H1 (cell line): Measurements from ENCODE around the gene NTN1. TPM values are rescaled to one million over a fixed set of nuclear protein-coding genes. Genes with fewer than 3 reads are reported as not detected.

Experiments
- CTCF ChIA-PET: fragments of 300-600 bp; sonication (Branson Sonifier 250); formaldehyde crosslinking; loops from one replicate; lab custom pipeline; 2021; ENCODE audit not compliant: partially characterized antibody; lab: Charles Lee
- POLR2A ChIA-PET: fragments of 300-600 bp; sonication (Branson Sonifier 250); formaldehyde crosslinking; loops from one replicate; lab custom pipeline; 2021; ENCODE audit warnings: inconsistent platforms; ENCODE audit not compliant: partially characterized antibody; lab: Charles Lee
- DNase-seq, 2 experiments: peaks; one replicate each; pipeline versions ENCODE4 v3.0.0 to v3.0.0-alpha.2; 2010 to 2022; ENCODE audit warnings: low spot score in 2 of 2, low read depth in 1 of 2, mixed read lengths in 1 of 2
- FAIRE-seq: peaks from 2 replicates; lab custom pipeline; 2011; peaks lifted over from hg19 to GRCh38; lab: Jason Lieb, UNC
- H2AFZ ChIP-seq: 2 replicates; pipeline ENCODE4 v1.8.1; 2012; ENCODE audit warnings: low read length, inconsistent platforms
- H2AK5ac ChIP-seq: 2 replicates; pipeline ENCODE4 v1.6.1; 2013; ENCODE audit warnings: low read depth, low read length
- H2BK120ac ChIP-seq: replicated peaks from 2 replicates; pipeline ENCODE3; 2013; ENCODE audit warnings: low read depth, low read length, inconsistent platforms
- H2BK12ac ChIP-seq: 2 replicates; pipeline ENCODE4 v1.6.1; 2013; ENCODE audit warnings: low read depth, low read length
- H2BK15ac ChIP-seq: 2 replicates; pipeline ENCODE4 v1.6.1; 2013; ENCODE audit warnings: low read length
- H2BK20ac ChIP-seq: 2 replicates; pipeline ENCODE4 v1.6.1; 2013; ENCODE audit warnings: low read length
- H2BK5ac ChIP-seq: 2 replicates; pipeline ENCODE4 v1.6.1; 2013; ENCODE audit warnings: low read depth, low read length
- H3K14ac ChIP-seq: 2 replicates; pipeline ENCODE4 v1.6.1; 2013; ENCODE audit warnings: inconsistent platforms; ENCODE audit not compliant: insufficient read length
- H3K18ac ChIP-seq: 2 replicates; pipeline ENCODE4 v1.6.1; 2013; ENCODE audit warnings: low read length; ENCODE audit errors: extremely low read depth
- H3K23ac ChIP-seq: 2 replicates; pipeline ENCODE4 v1.6.1; 2013; ENCODE audit warnings: inconsistent platforms; ENCODE audit not compliant: insufficient read length
- H3K23me2 ChIP-seq: 2 replicates; pipeline ENCODE4 v1.6.1; 2013; ENCODE audit warnings: low read depth, low read length
- H3K27ac ChIP-seq: 2 replicates; pipeline ENCODE4 v1.6.1; 2011; ENCODE audit warnings: low read depth, low read length, inconsistent platforms
- H3K27me3 ChIP-seq, 4 experiments: replicated peaks in 1 of 4; 1 replicate in 1 of 4; 2 replicates in 3 of 4; pipeline versions ENCODE4 v1.6.1 to v1.8.1; 2011 to 2013; ENCODE audit warnings: low read length in 3 of 4, mild to moderate bottlenecking in 3 of 4, inconsistent platforms in 2 of 4, mixed read lengths in 2 of 4, moderate library complexity in 1 of 4; ENCODE audit not compliant: control insufficient read depth in 3 of 4, insufficient read depth in 3 of 4; ENCODE audit errors: extremely low read depth in 1 of 4
- H3K36me3 ChIP-seq, 4 experiments: 2 replicates each; pipeline versions ENCODE4 v1.6.1 to v1.8.1; 2011 to 2013; ENCODE audit warnings: mild to moderate bottlenecking in 4 of 4, low read length in 3 of 4, moderate library complexity in 2 of 4, control low read depth in 1 of 4, inconsistent platforms in 1 of 4; ENCODE audit not compliant: insufficient read depth in 4 of 4, control insufficient read depth in 2 of 4
- H3K4ac ChIP-seq: replicated peaks from 2 replicates; pipeline ENCODE3; 2013; ENCODE audit warnings: low read length, low read depth, mixed read lengths, inconsistent platforms; ENCODE audit not compliant: insufficient read length
- H3K4me1 ChIP-seq, 4 experiments: replicated peaks in 1 of 4; 1 replicate in 1 of 4; 2 replicates in 3 of 4; pipeline versions ENCODE4 v1.6.1 to v1.8.1; 2011 to 2013; ENCODE audit warnings: low read length in 3 of 4, inconsistent platforms in 2 of 4, mixed read lengths in 1 of 4; ENCODE audit not compliant: insufficient read depth in 4 of 4, control insufficient read depth in 3 of 4
- H3K4me2 ChIP-seq, 2 experiments: 2 replicates each; pipeline versions ENCODE4 v1.6.1 to v1.8.1; 2011 to 2013; ENCODE audit warnings: low read depth in 2 of 2, low read length in 2 of 2, control low read depth in 1 of 2, inconsistent platforms in 1 of 2, mild to moderate bottlenecking in 1 of 2; ENCODE audit not compliant: insufficient read depth in 1 of 2
- H3K4me3 ChIP-seq, 4 experiments: fragments of 200-600, 300-600 bp in 1 of 4; sonication (generic), shearing (Covaris generic), sonication (Bioruptor Twin) in 1 of 4; 2 replicates each; pipeline versions ENCODE4 v1.5.1 to v1.8.1; 2011 to 2016; ENCODE audit warnings: low read length in 4 of 4, low read depth in 3 of 4, control low read depth in 2 of 4, inconsistent platforms in 2 of 4, mild to moderate bottlenecking in 2 of 4, mixed read lengths in 1 of 4, moderate library complexity in 1 of 4; ENCODE audit not compliant: insufficient read depth in 2 of 4; ENCODE audit errors: extremely low read depth in 1 of 4
- H3K56ac ChIP-seq: replicated peaks from 2 replicates; pipeline ENCODE3; 2013; ENCODE audit warnings: low read depth, mild to moderate bottlenecking, mixed read lengths, low read length, inconsistent platforms; ENCODE audit not compliant: insufficient read length
- H3K79me1 ChIP-seq: 2 replicates; pipeline ENCODE4 v1.6.1; 2013; ENCODE audit warnings: low read depth, low read length, control low read depth
- H3K79me2 ChIP-seq, 2 experiments: 2 replicates each; pipeline versions ENCODE4 v1.6.1 to v1.8.1; 2012 to 2013; ENCODE audit warnings: low read length in 2 of 2, mild to moderate bottlenecking in 2 of 2, inconsistent platforms in 1 of 2; ENCODE audit not compliant: insufficient read depth in 2 of 2, control insufficient read depth in 1 of 2
- H3K9ac ChIP-seq, 4 experiments: replicated peaks in 1 of 4; 1 replicate in 1 of 4; 2 replicates in 3 of 4; pipeline versions ENCODE4 v1.6.1 to v1.8.1; 2011 to 2013; ENCODE audit warnings: low read depth in 3 of 4, low read length in 3 of 4, control low read depth in 2 of 4, mild to moderate bottlenecking in 2 of 4, moderate library complexity in 2 of 4, inconsistent platforms in 1 of 4; ENCODE audit errors: extremely low read depth in 1 of 4
- H3K9me3 ChIP-seq, 2 experiments: 2 replicates each; pipeline versions ENCODE4 v1.6.1 to v1.8.1; 2012 to 2013; ENCODE audit warnings: mild to moderate bottlenecking in 2 of 2, moderate library complexity in 2 of 2, control low read depth in 1 of 2, inconsistent platforms in 1 of 2, low read depth in 1 of 2, low read length in 1 of 2, mixed read lengths in 1 of 2; ENCODE audit not compliant: insufficient read depth in 2 of 2
- H4K20me1 ChIP-seq, 2 experiments: replicated peaks in 1 of 2; 2 replicates each; pipeline versions ENCODE3 to v1.8.1; 2011 to 2013; ENCODE audit warnings: inconsistent platforms in 2 of 2, low read length in 2 of 2, mild to moderate bottlenecking in 1 of 2; ENCODE audit not compliant: insufficient read depth in 2 of 2, control insufficient read depth in 1 of 2
- H4K5ac ChIP-seq: 2 replicates; pipeline ENCODE4 v1.6.1; 2013; ENCODE audit warnings: low read length, low read depth, mixed read lengths, inconsistent platforms; ENCODE audit not compliant: insufficient read length
- H4K8ac ChIP-seq: 2 replicates; pipeline ENCODE4 v1.8.0; 2013; ENCODE audit warnings: mild to moderate bottlenecking, moderate library complexity, low read length, inconsistent platforms; ENCODE audit not compliant: insufficient read depth; ENCODE audit errors: extremely low read depth
- H4K91ac ChIP-seq: replicated peaks from 2 replicates; pipeline ENCODE3; 2013; ENCODE audit warnings: low read length, mixed read lengths, inconsistent platforms; ENCODE audit not compliant: insufficient read length
- CTCF ChIP-seq, 3 experiments: IDR thresholded peaks; 1 replicate in 2 of 3; 2 replicates in 1 of 3; pipeline versions ENCODE4 v1.5.1 to v1.6.1; 2011; ENCODE audit warnings: low read length in 3 of 3, mild to moderate bottlenecking in 3 of 3, inconsistent platforms in 2 of 3, low read depth in 1 of 3, moderate library complexity in 1 of 3; ENCODE audit not compliant: insufficient read depth in 1 of 3; ENCODE audit errors: control extremely low read depth in 1 of 3
- HDAC6 ChIP-seq: IDR thresholded peaks from one replicate; pipeline ENCODE4 v1.7.1; 2012; ENCODE audit warnings: low read depth, mild to moderate bottlenecking, inconsistent platforms, low read length, moderate library complexity
- WGBS, 2 experiments: shearing (Covaris generic) in 1 of 2; methylation state at CpG; one replicate each; pipeline versions ENCODE4 v1.1.6 to v1.1.7; 2013 to 2015; ENCODE audit warnings: low lambda C conversion rate in 2 of 2, mixed read lengths in 2 of 2, inconsistent platforms in 1 of 2, low coverage in 1 of 2, missing lambda C conversion rate in 1 of 2; ENCODE audit not compliant: insufficient replicate concordance in 2 of 2, insufficient coverage in 1 of 2, insufficient read length in 1 of 2; ENCODE audit errors: extremely low coverage in 1 of 2, missing lambda C conversion rate in 1 of 2; 5-methylcytosine and 5-hydroxymethylcytosine counted together
- polyA plus RNA-seq, 7 experiments: library from polyadenylated mRNA; depleted of rRNA in 3 of 7; stranded (reverse) in 5 of 7; unstranded in 2 of 7; fragments of >200 nt in 5 of 7; fragments of 200-250 nt in 2 of 7; gene quantifications; 1 replicate in 5 of 7; 2 replicates in 1 of 7; 4 replicates in 1 of 7; pipeline versions ENCODE4 v1.2.1 to v1.2.3, GENCODE V29; 2011 to 2013; ENCODE audit warnings: missing spikeins in 2 of 7, mixed read lengths in 2 of 7
- total RNA-seq: library from RNA; stranded (reverse); fragmentation: NEBNext Ultra II Directional; extraction: Animal tissue kit (Norgen Biotek cat#: 25700); gene quantifications from 2 replicates; pipeline ENCODE4 v1.2.1, GENCODE V29; 2021

The NTN1 gene
- total and polyA plus RNA-seq, 2 of the 8 experiments (the other 6 are each of a cell fraction or from before 2014, with no cell fraction given), result 2.0 to 2.3 TPM

- no peak overlapping the region for H4K8ac ChIP-seq
- H3K4me2 ChIP-seq, result no peak overlapping the region
- H2BK5ac ChIP-seq, result peak overlapping the region; percentile 71; the same call in 1 of the 2 replicates
- no peak overlapping the region for H4K91ac ChIP-seq
- no peak overlapping the region for H2BK120ac ChIP-seq
- no peaks in the 10 kb centered on the region for H3K27me3 ChIP-seq
- H3K4me1 ChIP-seq, result peaks cover 0 to 7% (median 5%) of the 10 kb centered on the region in 4 experiments; a peak in 6 of 7 replicates
- no peak overlapping the region for H3K23ac ChIP-seq
- POLR2A ChIA-PET, result no interaction called here
- TF ChIP-seq HDAC6, result no peak
- peak in 1 of 3 experiments; percentile 1; a peak in 1 of 4 replicates for TF ChIP-seq CTCF (IDR thresholded peaks at IDR 0.05; ENCODE audit: control extremely low read depth in 1 of 3, insufficient read depth in 1 of 3, low read depth in 1 of 3, low read length in 3 of 3)
- H3K79me1 ChIP-seq, result no peaks in the 10 kb centered on the region
- H3K56ac ChIP-seq, result no peak overlapping the region
- WGBS, 2 experiments, result 88% methylated on average over 4 of the region's 4 CpGs; no CpG with 5 or more reads in 1 of the 2 experiments
- no peak overlapping the region for H2BK20ac ChIP-seq
- no peak overlapping the region for H4K5ac ChIP-seq
- H4K20me1 ChIP-seq, result no peaks in the 10 kb centered on the region
- DNase-seq (no peak), FAIRE-seq (no peak)
- no peak overlapping the region for H3K14ac ChIP-seq
- CTCF ChIA-PET, result interaction anchor here (1.4 to 1.8 kb wide), 2 partner anchors 13 to 191 kb away, joined by 5 read pairs; no protein-coding TSS in a partner anchor
- no peaks in the 10 kb centered on the region for H3K36me3 ChIP-seq
- no peaks in the 10 kb centered on the region for H3K23me2 ChIP-seq
- no peak overlapping the region for H2AFZ ChIP-seq
- H3K9ac ChIP-seq, result no peak overlapping the region
- H3K18ac ChIP-seq, result no peak overlapping the region; the same call in 1 of the 2 replicates
- no peak overlapping the region for H3K27ac ChIP-seq
- no peak overlapping the region for H2BK15ac ChIP-seq
- H3K4me3 ChIP-seq, result no peak overlapping the region
- H3K4ac ChIP-seq, result no peak overlapping the region
- no peak overlapping the region for H2AK5ac ChIP-seq
- H3K79me2 ChIP-seq, result no peaks in the 10 kb centered on the region
- no peak overlapping the region for H2BK12ac ChIP-seq
- no peaks in the 10 kb centered on the region for H3K9me3 ChIP-seq
Observed at GRCh38 chr17:9185688-9186284, 164.5 kb downstream of the NTN1 start.
